ENCODE data around the gene OR6C65.

Gene OR6C65

DNA sequence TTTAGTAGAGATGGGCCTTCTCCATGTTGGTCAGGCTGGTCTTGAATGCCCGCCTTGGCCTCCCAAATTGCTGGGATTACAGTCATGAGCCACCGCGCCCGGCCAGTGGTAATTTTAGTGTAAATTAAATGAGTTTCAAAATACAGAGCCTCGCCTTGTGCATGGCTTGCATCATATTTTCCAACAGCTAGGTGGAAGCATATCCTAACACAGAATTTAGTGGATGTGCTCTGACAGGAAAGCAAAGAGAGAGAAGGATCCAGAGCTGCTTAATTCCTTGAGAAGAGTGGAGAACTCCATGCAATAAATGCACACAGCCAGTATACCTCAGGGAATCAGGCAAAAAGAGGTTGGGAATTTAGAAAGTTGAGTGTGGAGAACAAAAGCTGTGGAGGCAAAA lies 46.0 kb downstream of the OR6C65 start:
- no peak for DNase-seq (ENCODE audit: low read depth)

- DNase-seq (ENCODE audit: low read depth), result no peak
Measured at GRCh38 chr12:55448825-55449224, 48.5 kb downstream of the OR6C65 start.

Data from activated T-cell treated with anti-CD3 and anti-CD28 coated beads for 1 hour (primary cell).